ENCODE data around the gene PFN4.
A peak's percentile ranks its signal among the peaks of the same experiment; 100 is the strongest.

The PFN4 gene

DNA sequence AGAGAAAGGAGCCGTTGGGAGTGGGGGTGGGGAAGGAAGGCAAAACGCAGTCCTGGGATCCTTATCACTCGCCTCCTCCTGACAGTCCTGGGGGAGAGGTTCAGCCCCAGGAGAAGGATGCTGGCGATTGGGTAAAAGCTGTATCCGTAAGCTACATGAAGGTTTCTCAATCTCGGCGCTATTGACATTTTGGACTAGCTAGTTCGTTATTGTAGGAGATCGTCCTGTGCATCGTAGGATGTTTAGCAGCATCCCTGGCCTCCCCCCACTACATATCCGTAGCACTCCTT is 38.0 kb downstream of the PFN4 start:
- H3K27me3 Mint-ChIP-seq (ENCODE audit: low read depth, poor library complexity), result no peaks in the 10 kb centered on the region
- no peak overlapping the region for H3K27ac Mint-ChIP-seq
- peaks cover 29% of the 10 kb centered on the region for H3K36me3 Mint-ChIP-seq (ENCODE audit: low read depth)
- H3K4me1 Mint-ChIP-seq, result peaks cover 32% of the 10 kb centered on the region
- TF ChIP-seq, protein P1, sequence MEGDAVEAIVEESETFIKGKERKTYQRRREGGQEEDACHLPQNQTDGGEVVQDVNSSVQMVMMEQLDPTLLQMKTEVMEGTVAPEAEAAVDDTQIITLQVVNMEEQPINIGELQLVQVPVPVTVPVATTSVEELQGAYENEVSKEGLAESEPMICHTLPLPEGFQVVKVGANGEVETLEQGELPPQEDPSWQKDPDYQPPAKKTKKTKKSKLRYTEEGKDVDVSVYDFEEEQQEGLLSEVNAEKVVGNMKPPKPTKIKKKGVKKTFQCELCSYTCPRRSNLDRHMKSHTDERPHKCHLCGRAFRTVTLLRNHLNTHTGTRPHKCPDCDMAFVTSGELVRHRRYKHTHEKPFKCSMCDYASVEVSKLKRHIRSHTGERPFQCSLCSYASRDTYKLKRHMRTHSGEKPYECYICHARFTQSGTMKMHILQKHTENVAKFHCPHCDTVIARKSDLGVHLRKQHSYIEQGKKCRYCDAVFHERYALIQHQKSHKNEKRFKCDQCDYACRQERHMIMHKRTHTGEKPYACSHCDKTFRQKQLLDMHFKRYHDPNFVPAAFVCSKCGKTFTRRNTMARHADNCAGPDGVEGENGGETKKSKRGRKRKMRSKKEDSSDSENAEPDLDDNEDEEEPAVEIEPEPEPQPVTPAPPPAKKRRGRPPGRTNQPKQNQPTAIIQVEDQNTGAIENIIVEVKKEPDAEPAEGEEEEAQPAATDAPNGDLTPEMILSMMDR (IDR thresholded peaks at IDR 0.05), result no peak
- no peaks in the 10 kb centered on the region for H3K9me3 Mint-ChIP-seq
- H3K4me3 Mint-ChIP-seq, result peak overlapping the region; percentile 91
- DNase-seq, result no peak

DNA sequence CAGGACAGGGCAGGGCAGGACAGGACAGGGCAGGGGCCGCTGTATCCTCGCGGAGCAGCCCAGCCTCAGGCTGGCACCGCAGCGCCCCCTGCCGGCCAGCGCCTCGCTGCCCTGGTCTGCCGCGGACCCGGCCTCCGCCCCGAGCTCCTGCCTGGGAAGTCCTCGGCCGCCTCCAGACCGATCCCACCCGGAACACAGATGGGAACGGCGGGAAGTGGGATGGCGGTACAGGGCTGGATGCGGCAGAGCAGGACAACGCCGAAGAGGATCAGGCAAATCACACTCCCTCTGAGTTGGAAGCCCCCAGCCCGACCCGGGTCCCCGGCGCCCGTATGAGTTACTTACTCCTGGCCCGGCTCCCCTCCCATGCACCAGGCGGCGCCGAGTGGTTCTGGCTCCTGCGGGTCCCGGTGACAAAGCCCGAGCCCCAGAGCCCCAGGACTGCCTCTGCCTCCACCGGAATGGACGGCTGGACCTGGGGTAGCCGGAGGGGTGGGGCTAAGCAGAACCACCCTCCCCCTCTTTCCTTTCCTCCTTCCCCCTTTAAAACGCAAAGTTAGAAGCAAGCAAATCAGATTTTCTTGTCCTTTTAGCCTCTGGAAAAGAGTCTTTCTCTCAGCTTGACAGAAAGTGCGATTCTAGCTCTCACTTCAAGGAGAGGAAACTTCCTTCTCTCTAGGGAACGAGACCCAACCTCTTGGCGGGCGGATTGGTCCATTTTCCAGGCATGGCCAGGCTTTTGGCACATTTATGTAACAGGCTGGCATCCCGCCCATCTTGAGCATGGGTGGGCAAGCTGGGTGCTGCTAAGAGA is 38.5 kb downstream of the PFN4 start, which contains the start of gene TP53I3:
Gene TP53I3 (minus strand): TSS at position 449 of the 814 bp plus-strand sequence. CDS start 508 bp downstream, outside the sequence.
- no peaks in the 10 kb centered on the region for H3K27me3 Mint-ChIP-seq (ENCODE audit: low read depth, poor library complexity)
- TF ChIP-seq, protein P1 (IDR thresholded peaks at IDR 0.05), result peak; percentile 97
- H3K4me1 Mint-ChIP-seq, result peaks cover 32% of the 10 kb centered on the region
- H3K27ac Mint-ChIP-seq, result peak within 1 kb of the TSS; percentile 98
- peak within 1 kb of the TSS; percentile 91 for H3K4me3 Mint-ChIP-seq
- peaks cover 34% of the 10 kb centered on the region for H3K36me3 Mint-ChIP-seq (ENCODE audit: low read depth)
- peak; percentile 95 for DNase-seq
- no peaks in the 10 kb centered on the region for H3K9me3 Mint-ChIP-seq

DNA sequence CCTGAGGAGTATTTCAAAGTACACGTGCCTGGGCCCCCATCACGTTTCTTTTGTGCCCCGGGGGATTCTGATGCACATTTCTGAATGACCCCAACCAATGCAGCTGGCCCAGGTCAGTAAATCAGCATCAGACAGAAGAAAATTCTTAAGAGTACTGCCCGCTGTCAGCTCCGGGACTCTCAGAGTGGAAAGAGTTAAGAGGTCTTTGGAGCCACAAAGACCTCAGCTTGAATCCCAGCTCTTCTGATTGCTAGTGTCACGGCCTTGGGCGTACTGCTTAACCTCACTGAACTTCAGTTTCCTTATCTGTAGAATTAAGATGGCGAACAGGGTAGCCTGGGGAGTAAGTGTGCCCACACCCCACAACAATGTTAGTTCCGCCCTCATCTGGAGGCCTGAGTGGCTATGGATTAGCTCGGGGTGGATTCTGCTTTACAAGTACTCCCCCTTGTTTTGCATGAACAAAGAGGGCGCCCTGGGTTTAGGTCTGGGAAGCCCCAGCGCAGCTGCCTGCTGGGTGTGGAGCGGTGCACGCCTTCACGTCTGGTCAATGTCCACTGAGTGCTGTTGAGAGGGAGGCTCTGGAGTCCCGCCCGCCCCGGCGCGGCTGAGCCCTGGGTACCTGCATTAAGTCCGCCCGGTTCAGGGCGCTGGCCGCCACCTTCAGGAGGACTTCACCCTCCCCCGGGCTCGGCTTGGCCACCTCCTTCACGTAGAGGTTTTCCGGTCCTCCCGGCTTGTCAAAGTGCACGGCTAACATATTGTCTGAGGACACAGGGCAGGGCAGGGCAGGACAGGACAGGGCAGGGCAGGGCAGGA is 39.4 kb downstream of the PFN4 start:
- Mint-ChIP-seq H3K36me3 (ENCODE audit: low read depth) (peaks cover 31% of the 10 kb centered on the region), H3K27me3 (ENCODE audit: low read depth, poor library complexity) (no peaks in the 10 kb centered on the region), H3K9me3 (no peaks in the 10 kb centered on the region), H3K4me3 (peak overlapping the region; percentile 91), H3K4me1 (peaks cover 32% of the 10 kb centered on the region), H3K27ac (peak overlapping the region; percentile 98)
- no peak for DNase-seq
- TF ChIP-seq, protein P1 (IDR thresholded peaks at IDR 0.05), result no peak

DNA sequence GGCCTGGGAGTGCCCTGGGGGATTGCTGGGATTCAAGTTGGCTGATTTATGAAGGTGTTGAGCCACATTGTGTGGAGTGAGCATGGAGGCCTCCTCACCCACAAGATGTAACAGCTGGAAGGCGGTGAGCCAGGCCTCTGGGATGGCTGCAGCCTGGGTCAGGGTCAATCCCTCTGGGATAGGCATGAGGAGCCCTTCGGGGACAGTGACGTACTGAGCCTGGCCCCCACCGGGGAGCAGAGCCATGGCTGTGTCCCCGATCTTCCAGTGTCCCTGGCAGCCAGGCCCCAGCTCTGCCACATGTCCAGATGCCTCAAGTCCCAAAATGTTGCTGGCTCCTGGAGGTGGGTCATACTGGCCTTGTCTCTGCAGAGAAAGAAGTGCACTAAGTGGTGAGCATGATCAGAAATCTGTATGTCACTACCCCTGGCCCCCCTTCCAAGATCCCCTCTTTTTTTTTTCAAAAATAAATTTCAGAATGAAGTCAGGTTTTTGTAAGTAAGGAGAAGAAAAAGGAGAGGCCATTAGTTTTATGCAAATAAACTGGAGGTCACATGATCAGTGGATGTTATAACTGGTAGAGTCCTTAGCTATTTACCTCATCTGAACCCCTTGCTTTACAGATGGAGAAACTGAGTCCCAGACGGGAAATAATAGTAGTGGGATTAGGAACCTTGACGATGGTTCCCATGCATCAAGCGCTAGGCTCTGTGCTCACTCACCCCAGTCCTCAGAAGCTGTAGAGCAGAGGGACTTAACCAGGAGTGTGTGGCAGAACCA is 40.2 kb downstream of the PFN4 start:
- Mint-ChIP-seq H3K27me3 (ENCODE audit: low read depth, poor library complexity) (no peaks in the 10 kb centered on the region), H3K36me3 (ENCODE audit: low read depth) (peaks cover 28% of the 10 kb centered on the region), H3K4me1 (peaks cover 34% of the 10 kb centered on the region), H3K9me3 (no peaks in the 10 kb centered on the region), H3K27ac (peak overlapping the region; percentile 98), H3K4me3 (peak overlapping the region; percentile 91)
- TF ChIP-seq, protein P1 (IDR thresholded peaks at IDR 0.05), result no peak
- DNase-seq, result no peak

DNA sequence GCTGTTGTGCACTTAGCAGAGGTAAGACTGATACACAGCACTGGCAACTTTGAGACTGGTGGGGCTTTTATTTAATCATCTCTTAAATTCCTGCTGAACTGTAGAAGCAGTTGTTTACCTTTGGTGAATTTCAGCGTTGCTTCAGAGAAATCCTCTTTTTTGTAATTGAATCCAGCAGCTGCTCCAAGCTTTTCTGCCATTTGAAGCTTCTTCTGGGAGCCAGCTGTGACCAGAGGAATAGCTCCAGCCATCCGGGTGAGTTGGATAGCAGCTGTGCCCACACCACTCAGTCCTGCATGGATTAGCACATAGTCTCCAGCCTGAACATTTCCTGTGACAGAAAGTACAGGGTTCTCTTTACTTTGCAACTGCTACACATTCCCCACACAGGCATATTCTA is 42.4 kb downstream of the PFN4 start:
- Mint-ChIP-seq H3K27me3 (ENCODE audit: low read depth, poor library complexity) (peaks cover 6% of the 10 kb centered on the region), H3K4me3 (no peak overlapping the region), H3K36me3 (ENCODE audit: low read depth) (peaks cover 28% of the 10 kb centered on the region), H3K9me3 (no peaks in the 10 kb centered on the region), H3K27ac (no peak overlapping the region), H3K4me1 (peaks cover 45% of the 10 kb centered on the region)
- TF ChIP-seq, protein P1 (IDR thresholded peaks at IDR 0.05), result no peak
- DNase-seq, result no peak
